HT1080 (cell line): ENCODE results near the gene OVCA2. TPM values are rescaled to one million over a fixed set of nuclear protein-coding genes. Genes with fewer than 3 reads are reported as not detected.

Experiments used
- DNase-seq: peaks from one replicate; pipeline ENCODE4 v3.0.0-alpha.2; 2015; ENCODE audit warnings: low read depth
- total RNA-seq: library from RNA; depleted of rRNA; stranded (reverse); fragments of >200 nt; shearing (Covaris generic); gene quantifications from 2 replicates; pipeline ENCODE4 v1.2.3, GENCODE V29; 2014

Gene OVCA2
- total RNA-seq, 1 experiment from 2014 or later, result 44.3 TPM

GRCh38 chr17:2053380-2054261, 11.8 kb downstream of the OVCA2 start:
- DNase-seq, result no peak

GRCh38 chr17:2054262-2054511, 12.4 kb downstream of the OVCA2 start:
- no peak for DNase-seq

GRCh38 chr17:2054512-2055291, 12.9 kb downstream of the OVCA2 start, which contains the start of gene HIC1:
Gene HIC1 (plus strand): TSS chr17:2055103. CDS start chr17:2056691, 1,588 bp downstream.
- no peak for DNase-seq

GRCh38 chr17:2055292-2056205, 13.7 kb downstream of the OVCA2 start:
- no peak for DNase-seq

- DNase-seq, result no peak
These were observed 14.7 kb downstream of the OVCA2 start for GRCh38 chr17:2056206-2057174.

GRCh38 chr17:2057175-2057759, 15.4 kb downstream of the OVCA2 start:
- DNase-seq, result no peak

- DNase-seq, result no peak
These were observed 16.2 kb downstream of the OVCA2 start for GRCh38 chr17:2057760-2058585.

- DNase-seq, result no peak
These were observed 17.0 kb downstream of the OVCA2 start for GRCh38 chr17:2058586-2059546.

GRCh38 chr17:2059547-2060384, 17.9 kb downstream of the OVCA2 start:
- DNase-seq, result no peak

GRCh38 chr17:2060385-2060658, 18.5 kb downstream of the OVCA2 start:
- DNase-seq, result no peak

- no peak for DNase-seq
These were observed 19.0 kb downstream of the OVCA2 start for GRCh38 chr17:2060681-2061440.

- DNase-seq, result no peak
These were observed 19.7 kb downstream of the OVCA2 start for GRCh38 chr17:2061441-2061958.

- peak; percentile 57 for DNase-seq
These were observed 20.9 kb downstream of the OVCA2 start for GRCh38 chr17:2062571-2063183.

GRCh38 chr17:2063261-2064146, 21.7 kb downstream of the OVCA2 start:
- DNase-seq, result no peak

- DNase-seq, result no peak
These were observed 22.3 kb downstream of the OVCA2 start for GRCh38 chr17:2064147-2064489.
